Stimulated activated CD8-positive, alpha-beta memory T cell treated with anti-CD3 and anti-CD28 coated beads, Interleukin-12 subunit alpha, Interleukin-12 subunit beta, amount 100 ng/mL, for 24 hours (primary cell): ENCODE measurements around the gene LRBA.

Source experiments
- DNase-seq: peaks from one replicate; pipeline ENCODE4 v3.0.0-alpha.2; 2020; ENCODE audit errors: extremely low read depth

LRBA gene

GRCh38 chr4:150369434-150370380 is 645.4 kb downstream of the LRBA start:
- no peak for DNase-seq

GRCh38 chr4:150368667-150369066 is 646.4 kb downstream of the LRBA start:
- DNase-seq, result no peak

GRCh38 chr4:150367326-150367725 is 647.8 kb downstream of the LRBA start:
- DNase-seq, result no peak

- DNase-seq, result no peak
Measured at GRCh38 chr4:150366487-150366999, 648.5 kb downstream of the LRBA start.

GRCh38 chr4:150363721-150364688 is 651.1 kb downstream of the LRBA start:
- DNase-seq, result no peak

- DNase-seq, result no peak
Measured at GRCh38 chr4:150358691-150359090, 656.4 kb downstream of the LRBA start.

GRCh38 chr4:150357829-150358228 is 657.3 kb downstream of the LRBA start:
- no peak for DNase-seq

GRCh38 chr4:150355858-150356455 is 659.1 kb downstream of the LRBA start:
- DNase-seq, result no peak

GRCh38 chr4:150355418-150355817 is 659.7 kb downstream of the LRBA start:
- DNase-seq, result no peak

- no peak for DNase-seq
Measured at GRCh38 chr4:150354214-150354796, 660.8 kb downstream of the LRBA start.

- no peak for DNase-seq
Measured at GRCh38 chr4:150348079-150348478, 667.0 kb downstream of the LRBA start.

- no peak for DNase-seq
Measured at GRCh38 chr4:150345207-150345744, 669.8 kb downstream of the LRBA start.

- DNase-seq, result no peak
Measured at GRCh38 chr4:150343796-150344195, 671.3 kb downstream of the LRBA start.

GRCh38 chr4:150342945-150343344 is 672.1 kb downstream of the LRBA start:
- DNase-seq, result no peak

- DNase-seq, result no peak
Measured at GRCh38 chr4:150337734-150338133, 677.4 kb downstream of the LRBA start.

- no peak for DNase-seq
Measured at GRCh38 chr4:150336676-150337412, 678.2 kb downstream of the LRBA start.

GRCh38 chr4:150332961-150333360 is 682.1 kb downstream of the LRBA start:
- no peak for DNase-seq

GRCh38 chr4:150332086-150332485 is 683.0 kb downstream of the LRBA start:
- no peak for DNase-seq

- no peak for DNase-seq
Measured at GRCh38 chr4:150329373-150329772, 685.7 kb downstream of the LRBA start.

- no peak for DNase-seq
Measured at GRCh38 chr4:150328496-150328895, 686.6 kb downstream of the LRBA start.
